Vagina (tissue), 2 donors: ENCODE results near the gene DEGS2. TPM values are rescaled to one million over a fixed set of nuclear protein-coding genes. Genes with fewer than 3 reads are reported as not detected.
"Not testable (repeated sequence)": the region's sequence is repeated elsewhere in the genome, so short reads cannot be mapped to it uniquely, and the experiment has no call there.

Experiments used
- DNase-seq, 2 donors: peaks; one replicate each; pipeline ENCODE4 v3.0.0-alpha.2; 2017; ENCODE audit errors: extremely low spot score in 2 of 2
- H3K27ac ChIP-seq: fragments of 200-600 bp; sonication (generic); one replicate; pipeline ENCODE4 v1.5.1; 2019
- H3K27me3 ChIP-seq: fragments of 200-600 bp; sonication (generic); one replicate; pipeline ENCODE4 v1.5.1; 2019
- H3K36me3 ChIP-seq, 2 donors: fragments of 200-600 bp; sonication (generic); one replicate each; pipeline ENCODE4 v1.5.1; 2017 to 2019
- H3K4me1 ChIP-seq: fragments of 200-600 bp; sonication (generic); one replicate; pipeline ENCODE4 v1.5.1; 2019
- H3K4me3 ChIP-seq, 2 donors: fragments of 200-600 bp; sonication (generic); 1 replicate in 1 of 2; 2 replicates in 1 of 2; pipeline ENCODE4 v1.5.1; 2016 to 2019
- H3K9me3 ChIP-seq: fragments of 200-600 bp; sonication (generic); one replicate; pipeline ENCODE4 v1.5.1; 2019
- CTCF ChIP-seq, 3 experiments: fragments of 450-650 bp in 2 of 3; fragments of 200-600 bp in 1 of 3; sonication (generic) in 1 of 3; IDR thresholded peaks; one replicate each; pipeline ENCODE4 v1.5.1; 2017 to 2019; ENCODE audit warnings: antibody characterized with exemption in 3 of 3, mild to moderate bottlenecking in 2 of 3, moderate library complexity in 2 of 3
- POLR2A ChIP-seq, 2 donors: fragments of 450-650 bp; IDR thresholded peaks; one replicate each; pipeline ENCODE4 v1.6.1; 2017; ENCODE audit warnings: antibody characterized with exemption in 2 of 2, mild to moderate bottlenecking in 2 of 2, moderate library complexity in 2 of 2
- POLR2AphosphoS5 ChIP-seq, 2 donors: sonication (generic); formaldehyde crosslinking; IDR thresholded peaks; one replicate each; pipeline ENCODE4 v1.9.0; 2017; ENCODE audit warnings: antibody characterized with exemption in 2 of 2, mild to moderate bottlenecking in 2 of 2, low read depth in 1 of 2; ENCODE audit not compliant: insufficient read depth in 1 of 2
- intact Hi-C: fragments of 100-400 bp; cut with DNase I; formaldehyde crosslinking; loops from one replicate; pipeline ENCODE4 v1.15.1; 2023
- total RNA-seq: library from RNA; depleted of rRNA; stranded (reverse); fragments of >200 nt; gene quantifications from one replicate; pipeline ENCODE4 v1.2.3, GENCODE V29; 2016

DEGS2 gene
- 19.9 TPM for total RNA-seq

- intact Hi-C loops: no loop called here
- DNase-seq: no peak
- no peak for TF ChIP-seq POLR2A (IDR thresholded peaks at IDR 0.05)
- no peaks in the 10 kb centered on the region for H3K36me3 ChIP-seq
- no peaks in the 10 kb centered on the region for H3K27me3 ChIP-seq
- peak within 1 kb of the TSS; percentile 28 for H3K27ac ChIP-seq
- H3K4me1 ChIP-seq: peaks cover 30% of the 10 kb centered on the region
- H3K4me3 ChIP-seq: peak within 1 kb of the TSS; percentile 25 to 42
- no peaks in the 10 kb centered on the region for H3K9me3 ChIP-seq
Measured at GRCh38 chr14:100159094-100159864, at the start of gene DEGS2. DEGS2 (minus strand) TSS chr14:100159645; CDS start chr14:100159587, 58 bp downstream.

- DNase-seq, H3K27me3 ChIP-seq, H3K4me1 ChIP-seq, H3K36me3 ChIP-seq, H3K27ac ChIP-seq, H3K9me3 ChIP-seq, intact Hi-C loops, H3K4me3 ChIP-seq: not testable (repeated sequence)
Measured at GRCh38 chr14:100208136-100208535, 48.7 kb upstream of the DEGS2 start.

GRCh38 chr14:100207588-100207987 lies 48.1 kb upstream of the DEGS2 start:
- H3K27ac ChIP-seq, H3K9me3 ChIP-seq, DNase-seq, intact Hi-C loops, H3K4me1 ChIP-seq, H3K27me3 ChIP-seq, H3K36me3 ChIP-seq, H3K4me3 ChIP-seq: not testable (repeated sequence)

GRCh38 chr14:100204835-100205167 lies 45.4 kb upstream of the DEGS2 start:
- H3K36me3 ChIP-seq, H3K4me3 ChIP-seq, H3K27ac ChIP-seq, H3K27me3 ChIP-seq, H3K4me1 ChIP-seq, H3K9me3 ChIP-seq, intact Hi-C loops, DNase-seq: not testable (repeated sequence)

- Histone ChIP-seq H3K9me3 (no peaks in the 10 kb centered on the region), H3K4me1 (no peaks in the 10 kb centered on the region), H3K36me3 (no peaks in the 10 kb centered on the region), H3K27me3 (no peaks in the 10 kb centered on the region), H3K27ac (no peak overlapping the region), H3K4me3 (no peak overlapping the region)
- no peak for TF ChIP-seq POLR2A (IDR thresholded peaks at IDR 0.05)
- no peak for TF ChIP-seq CTCF (IDR thresholded peaks at IDR 0.05)
- TF ChIP-seq POLR2AphosphoS5 (IDR thresholded peaks at IDR 0.05; ENCODE audit: insufficient read depth in 1 of 2, low read depth in 1 of 2): no peak
- intact Hi-C loops: no loop called here
- DNase-seq: no peak
Measured at GRCh38 chr14:100203962-100204834, 44.8 kb upstream of the DEGS2 start.

- no peak overlapping the region for H3K4me3 ChIP-seq
- H3K4me1 ChIP-seq: no peaks in the 10 kb centered on the region
- TF ChIP-seq POLR2A (IDR thresholded peaks at IDR 0.05): no peak
- TF ChIP-seq CTCF (IDR thresholded peaks at IDR 0.05): no peak
- no peak for TF ChIP-seq POLR2AphosphoS5 (IDR thresholded peaks at IDR 0.05; ENCODE audit: insufficient read depth in 1 of 2, low read depth in 1 of 2)
- intact Hi-C loops: no loop called here
- H3K36me3 ChIP-seq: no peaks in the 10 kb centered on the region
- DNase-seq: no peak
- H3K27me3 ChIP-seq: no peaks in the 10 kb centered on the region
- H3K9me3 ChIP-seq: no peaks in the 10 kb centered on the region
- no peak overlapping the region for H3K27ac ChIP-seq
Measured at GRCh38 chr14:100203146-100203545, 43.7 kb upstream of the DEGS2 start.

- TF ChIP-seq POLR2AphosphoS5 (IDR thresholded peaks at IDR 0.05; ENCODE audit: insufficient read depth in 1 of 2, low read depth in 1 of 2) (no peak), POLR2A (IDR thresholded peaks at IDR 0.05) (no peak), CTCF (IDR thresholded peaks at IDR 0.05) (no peak)
- H3K4me1 ChIP-seq: no peaks in the 10 kb centered on the region
- no peak for DNase-seq
- H3K27ac ChIP-seq: no peak overlapping the region
- intact Hi-C loops: no loop called here
- no peak overlapping the region for H3K4me3 ChIP-seq
- no peaks in the 10 kb centered on the region for H3K27me3 ChIP-seq
- H3K36me3 ChIP-seq: no peaks in the 10 kb centered on the region
- no peaks in the 10 kb centered on the region for H3K9me3 ChIP-seq
Measured at GRCh38 chr14:100202712-100203111, 43.3 kb upstream of the DEGS2 start.
